ENCODE measurements around the gene CYS1. TPM values are rescaled to one million over a fixed set of nuclear protein-coding genes. Genes with fewer than 3 reads are reported as not detected.

CYS1 gene
- not detected for total RNA-seq (2013)
- polyA plus RNA-seq (not detected), polyA minus RNA-seq (not detected in 2 replicates), total RNA-seq (0 to 0.30 (median 0) reads per million in 11 experiments)

GRCh38 chr2:10079870-10080535 is at the start of gene CYS1:
Gene CYS1 (minus strand): TSS chr2:10080411. CDS start chr2:10080223, 188 bp downstream.
- peak within 1 kb of the TSS in 1 of 3 experiments; percentile 54 for H3K4me3 ChIP-seq (replicated peaks in 1 of 3; ENCODE audit: low read depth in 2 of 3, low read length in 3 of 3)
- DNase-seq: no peak
- peak within 1 kb of the TSS; percentile 56 for H2AFZ ChIP-seq (ENCODE audit: insufficient read depth, low read depth, low read length, poor library complexity, severe bottlenecking)
- H3K9me3 Mint-ChIP-seq: peaks cover 0 to 13% (median 6%) of the 10 kb centered on the region in 7 donors
- H3K4me1 ChIP-seq (ENCODE audit: control insufficient read depth in 1 of 2, insufficient read depth in 2 of 2, low read length in 2 of 2): peaks cover 8 to 17% of the 10 kb centered on the region in 2 donors
- no peak within 1 kb of the TSS for H3K27ac Mint-ChIP-seq
- H3K27ac ChIP-seq (ENCODE audit: low read depth in 1 of 2, low read length in 2 of 2): no peak within 1 kb of the TSS
- intact Hi-C loops (cut with micrococcal nuclease): loop anchor here in 1 of 2 donors (5.0 kb wide), 1 partner anchor 587 kb away; no protein-coding TSS in a partner anchor
- under 1% methylated on average over 96 of the region's 98 CpGs for WGBS (ENCODE audit: insufficient coverage)
- H4K20me1 ChIP-seq (ENCODE audit: insufficient read depth, low read length): no peaks in the 10 kb centered on the region
- H3K4me3 Mint-ChIP-seq: peak within 1 kb of the TSS; percentile 46 to 86
- H3K79me2 ChIP-seq (ENCODE audit: insufficient read depth, low read length): no peaks in the 10 kb centered on the region
- peak within 1 kb of the TSS; percentile 68 for H3K4me2 ChIP-seq (replicated peaks; ENCODE audit: extremely low read depth, low read length, poor library complexity, severe bottlenecking)
- peak within 1 kb of the TSS; percentile 15 for H3K9ac ChIP-seq (ENCODE audit: insufficient read depth, low read length, poor library complexity, severe bottlenecking)
- no peaks in the 10 kb centered on the region for H3K36me3 ChIP-seq (replicated peaks in 1 of 2; ENCODE audit: control insufficient read depth in 1 of 2, insufficient read depth in 2 of 2, low read length in 2 of 2)
- H3K27me3 ChIP-seq (ENCODE audit: control insufficient read depth in 2 of 2, insufficient read depth in 2 of 2, low read length in 2 of 2): peaks cover 79 to 91% of the 10 kb centered on the region in 2 donors
- TF ChIP-seq CTCF (IDR thresholded peaks at IDR 0.05): no peak
- H3K9me3 ChIP-seq (replicated peaks in 1 of 2; ENCODE audit: control insufficient read depth in 1 of 2, insufficient read depth in 1 of 2, low read length in 2 of 2): peaks cover 0 to 14% of the 10 kb centered on the region in 2 donors
- H3K4me1 Mint-ChIP-seq: peaks cover 12% of the 10 kb centered on the region
- peaks cover 86 to 91% (median 87%) of the 10 kb centered on the region in 3 donors for H3K27me3 Mint-ChIP-seq (ENCODE audit: low read depth in 3 of 3)
- H3K36me3 Mint-ChIP-seq: peaks cover 0 to 9% of the 10 kb centered on the region in 2 donors

- Histone ChIP-seq H3K4me3 (replicated peaks in 1 of 3; ENCODE audit: low read depth in 2 of 3, low read length in 3 of 3) (no peak overlapping the region), H3K9ac (ENCODE audit: insufficient read depth, low read length, poor library complexity, severe bottlenecking) (no peak overlapping the region), H3K27ac (ENCODE audit: low read depth in 1 of 2, low read length in 2 of 2) (peak overlapping the region in 1 of 2 donors; percentile 12), H3K4me1 (ENCODE audit: control insufficient read depth in 1 of 2, insufficient read depth in 2 of 2, low read length in 2 of 2) (peaks cover 4 to 15% of the 10 kb centered on the region in 2 donors), H3K36me3 (replicated peaks in 1 of 2; ENCODE audit: control insufficient read depth in 1 of 2, insufficient read depth in 2 of 2, low read length in 2 of 2) (peaks cover 17 to 57% of the 10 kb centered on the region in 2 donors), H3K27me3 (ENCODE audit: control insufficient read depth in 2 of 2, insufficient read depth in 2 of 2, low read length in 2 of 2) (no peaks in the 10 kb centered on the region), H2AFZ (ENCODE audit: insufficient read depth, low read depth, low read length, poor library complexity, severe bottlenecking) (no peak overlapping the region), H3K4me2 (replicated peaks; ENCODE audit: extremely low read depth, low read length, poor library complexity, severe bottlenecking) (no peak overlapping the region), H3K9me3 (replicated peaks in 1 of 2; ENCODE audit: control insufficient read depth in 1 of 2, insufficient read depth in 1 of 2, low read length in 2 of 2) (no peaks in the 10 kb centered on the region), H3K79me2 (ENCODE audit: insufficient read depth, low read length) (peaks cover 89% of the 10 kb centered on the region), H4K20me1 (ENCODE audit: insufficient read depth, low read length) (no peaks in the 10 kb centered on the region)
- no peak for DNase-seq
- intact Hi-C loops (cut with micrococcal nuclease): loop anchor here (10.0 kb wide), 2 partner anchors 145 to 175 kb away; partner anchors contain the start of gene HPCAL1 (in 1 of the 2)
- TF ChIP-seq CTCF (IDR thresholded peaks at IDR 0.05): no peak
- peaks cover 30 to 52% of the 10 kb centered on the region in 2 donors for H3K36me3 Mint-ChIP-seq
- no peak overlapping the region for H3K4me3 Mint-ChIP-seq
- no peaks in the 10 kb centered on the region for H3K9me3 Mint-ChIP-seq
- peaks cover 40% of the 10 kb centered on the region for H3K4me1 Mint-ChIP-seq
- peak overlapping the region in 1 of 7 donors; percentile 60 for H3K27ac Mint-ChIP-seq
- WGBS (ENCODE audit: insufficient coverage): 100% methylated on average over 1 of the region's 3 CpGs
- peaks cover 0 to 2% (median 0%) of the 10 kb centered on the region in 3 donors for H3K27me3 Mint-ChIP-seq (ENCODE audit: low read depth in 3 of 3)
Observed at GRCh38 chr2:10129490-10129889, 49.3 kb upstream of the CYS1 start.

Data from CD14-positive monocyte (primary cell).